22Rv1 (cell line): ENCODE results near the gene ATP8A1.
A peak's percentile ranks its signal among the peaks of the same experiment; 100 is the strongest.

Experiments used
- ZFX ChIP-seq: fragments of 450-650 bp; IDR thresholded peaks from 2 replicates; pipeline ENCODE4 v1.6.1; 2017; ENCODE audit warnings: antibody characterized with exemption, borderline replicate concordance
- TF ChIP-seq, protein P1 (sequence below): fragments of 450-650 bp; IDR thresholded peaks from 2 replicates; pipeline ENCODE4 v1.5.1; 2017; ENCODE audit warnings: mild to moderate bottlenecking

DNA sequence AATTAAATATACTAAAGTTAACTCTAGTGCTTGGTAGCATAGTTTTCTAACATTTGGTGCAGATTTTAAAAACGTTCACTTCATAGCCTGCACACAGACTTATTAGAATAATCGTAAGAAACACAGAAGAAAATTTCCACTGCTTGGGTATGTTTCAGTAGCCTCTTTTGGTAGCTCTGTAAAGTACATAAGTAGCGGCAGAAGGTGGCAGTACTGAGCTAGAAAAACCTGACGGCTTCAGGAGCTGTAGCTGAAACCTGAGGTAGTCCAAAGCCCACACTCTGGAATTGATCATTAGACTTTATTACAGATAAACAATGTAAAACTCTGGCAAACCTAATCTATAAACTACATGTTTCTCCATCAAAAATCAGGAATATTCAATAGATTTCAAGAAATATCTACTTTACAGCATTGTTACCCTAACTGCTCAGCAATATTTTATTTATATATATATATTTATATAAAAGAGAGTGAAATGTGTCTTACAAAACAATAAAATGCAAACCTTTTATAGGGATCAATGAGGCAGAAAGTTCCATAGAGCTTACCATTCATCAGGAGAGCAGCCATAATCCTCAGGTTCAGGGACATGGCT, 88.2 kb downstream of the ATP8A1 start:
- TF ChIP-seq, protein P1, sequence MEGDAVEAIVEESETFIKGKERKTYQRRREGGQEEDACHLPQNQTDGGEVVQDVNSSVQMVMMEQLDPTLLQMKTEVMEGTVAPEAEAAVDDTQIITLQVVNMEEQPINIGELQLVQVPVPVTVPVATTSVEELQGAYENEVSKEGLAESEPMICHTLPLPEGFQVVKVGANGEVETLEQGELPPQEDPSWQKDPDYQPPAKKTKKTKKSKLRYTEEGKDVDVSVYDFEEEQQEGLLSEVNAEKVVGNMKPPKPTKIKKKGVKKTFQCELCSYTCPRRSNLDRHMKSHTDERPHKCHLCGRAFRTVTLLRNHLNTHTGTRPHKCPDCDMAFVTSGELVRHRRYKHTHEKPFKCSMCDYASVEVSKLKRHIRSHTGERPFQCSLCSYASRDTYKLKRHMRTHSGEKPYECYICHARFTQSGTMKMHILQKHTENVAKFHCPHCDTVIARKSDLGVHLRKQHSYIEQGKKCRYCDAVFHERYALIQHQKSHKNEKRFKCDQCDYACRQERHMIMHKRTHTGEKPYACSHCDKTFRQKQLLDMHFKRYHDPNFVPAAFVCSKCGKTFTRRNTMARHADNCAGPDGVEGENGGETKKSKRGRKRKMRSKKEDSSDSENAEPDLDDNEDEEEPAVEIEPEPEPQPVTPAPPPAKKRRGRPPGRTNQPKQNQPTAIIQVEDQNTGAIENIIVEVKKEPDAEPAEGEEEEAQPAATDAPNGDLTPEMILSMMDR: peak; percentile 81
- TF ChIP-seq ZFX: no peak
